Tibial artery (tissue), 4 donors: ENCODE data around the gene MAD1L1.

ENCODE experiments used
- DNase-seq, 2 donors: peaks; one replicate each; pipeline ENCODE4 v3.0.0-alpha.2; 2019
- H3K27ac ChIP-seq, 2 donors: fragments of 200-600 bp; sonication (generic) in 1 of 2; 1 replicate in 1 of 2; 2 replicates in 1 of 2; pipeline ENCODE4 v1.5.1; 2018 to 2019; ENCODE audit warnings: mild to moderate bottlenecking in 1 of 2
- H3K27me3 ChIP-seq, 2 donors: fragments of 200-600 bp; sonication (generic) in 1 of 2; one replicate each; pipeline versions ENCODE4 v1.5.1 to v1.6.0; 2016 to 2019
- H3K36me3 ChIP-seq, 3 donors: fragments of 200-600 bp; sonication (generic) in 2 of 3; one replicate each; pipeline ENCODE4 v1.5.1; 2016 to 2019; ENCODE audit warnings: mild to moderate bottlenecking in 2 of 3
- H3K4me1 ChIP-seq, 4 donors: fragments of 200-600 bp; sonication (generic) in 2 of 4; 1 replicate in 3 of 4; 2 replicates in 1 of 4; pipeline ENCODE4 v1.5.1; 2016 to 2019
- H3K4me3 ChIP-seq, 2 donors: fragments of 200-600 bp; sonication (generic) in 1 of 2; 1 replicate in 1 of 2; 2 replicates in 1 of 2; pipeline ENCODE4 v1.5.1; 2018 to 2019; ENCODE audit warnings: mild to moderate bottlenecking in 2 of 2
- H3K9me3 ChIP-seq, 3 donors: fragments of 200-600 bp; sonication (generic) in 1 of 3; one replicate each; pipeline ENCODE4 v1.5.1; 2016 to 2019
- intact Hi-C: fragments of 100-400 bp; cut with DNase I; formaldehyde crosslinking; loops from one replicate; pipeline ENCODE4 v1.15.0; 2023; ENCODE audit warnings: low total_unique reads
- TF ChIP-seq, protein P1 (sequence below), 2 experiments: fragments of 200-600 bp in 1 of 2; fragments of 450-650 bp in 1 of 2; IDR thresholded peaks; one replicate each; pipeline ENCODE4 v1.5.1; 2017 to 2019; ENCODE audit warnings: antibody characterized with exemption in 2 of 2, mild to moderate bottlenecking in 1 of 2, moderate library complexity in 1 of 2

MAD1L1 gene

DNA sequence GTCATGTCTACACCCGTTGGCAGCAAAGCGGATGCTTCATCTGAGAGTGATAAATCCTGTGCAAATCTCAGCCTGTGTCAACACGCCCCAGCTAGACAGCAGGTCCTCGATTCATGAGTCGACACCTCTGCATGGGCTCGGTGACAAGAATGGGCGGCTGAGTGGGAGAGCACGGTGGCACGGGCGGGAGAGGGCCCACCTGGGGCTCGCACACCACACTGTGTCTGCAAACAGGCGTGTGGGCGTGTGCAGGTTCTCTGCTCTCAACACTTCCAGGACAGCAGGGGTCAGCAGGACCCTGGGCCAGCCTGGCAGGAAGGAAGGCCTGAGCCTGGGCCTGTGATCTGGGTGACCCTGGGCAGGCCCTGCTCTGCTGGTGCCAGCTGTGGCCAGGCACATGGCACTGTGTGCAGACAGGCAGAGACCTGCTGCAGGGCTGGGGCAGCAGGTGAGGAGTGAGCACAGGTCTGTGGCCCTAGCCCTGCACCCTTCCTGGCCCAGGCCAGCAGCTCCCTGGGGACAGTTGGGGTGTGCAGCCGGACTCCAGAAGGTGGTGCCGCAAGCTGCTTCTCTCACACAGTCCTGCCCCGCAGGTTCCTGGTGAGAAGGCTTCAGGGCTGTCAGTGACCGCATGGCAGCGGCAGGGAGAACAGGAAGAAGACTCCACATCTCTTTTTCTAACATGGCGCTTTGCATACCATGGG is 346.2 kb downstream of the MAD1L1 start:
- no peaks in the 10 kb centered on the region for H3K9me3 ChIP-seq
- H3K4me3 ChIP-seq = no peak overlapping the region
- intact Hi-C loops = no loop called here
- no peaks in the 10 kb centered on the region for H3K4me1 ChIP-seq
- H3K27ac ChIP-seq = no peak overlapping the region
- H3K27me3 ChIP-seq = no peaks in the 10 kb centered on the region
- DNase-seq = no peak
- peaks cover 0 to 21% (median 0%) of the 10 kb centered on the region in 3 donors for H3K36me3 ChIP-seq
- TF ChIP-seq, protein P1, sequence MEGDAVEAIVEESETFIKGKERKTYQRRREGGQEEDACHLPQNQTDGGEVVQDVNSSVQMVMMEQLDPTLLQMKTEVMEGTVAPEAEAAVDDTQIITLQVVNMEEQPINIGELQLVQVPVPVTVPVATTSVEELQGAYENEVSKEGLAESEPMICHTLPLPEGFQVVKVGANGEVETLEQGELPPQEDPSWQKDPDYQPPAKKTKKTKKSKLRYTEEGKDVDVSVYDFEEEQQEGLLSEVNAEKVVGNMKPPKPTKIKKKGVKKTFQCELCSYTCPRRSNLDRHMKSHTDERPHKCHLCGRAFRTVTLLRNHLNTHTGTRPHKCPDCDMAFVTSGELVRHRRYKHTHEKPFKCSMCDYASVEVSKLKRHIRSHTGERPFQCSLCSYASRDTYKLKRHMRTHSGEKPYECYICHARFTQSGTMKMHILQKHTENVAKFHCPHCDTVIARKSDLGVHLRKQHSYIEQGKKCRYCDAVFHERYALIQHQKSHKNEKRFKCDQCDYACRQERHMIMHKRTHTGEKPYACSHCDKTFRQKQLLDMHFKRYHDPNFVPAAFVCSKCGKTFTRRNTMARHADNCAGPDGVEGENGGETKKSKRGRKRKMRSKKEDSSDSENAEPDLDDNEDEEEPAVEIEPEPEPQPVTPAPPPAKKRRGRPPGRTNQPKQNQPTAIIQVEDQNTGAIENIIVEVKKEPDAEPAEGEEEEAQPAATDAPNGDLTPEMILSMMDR (IDR thresholded peaks at IDR 0.05) = no peak

DNA sequence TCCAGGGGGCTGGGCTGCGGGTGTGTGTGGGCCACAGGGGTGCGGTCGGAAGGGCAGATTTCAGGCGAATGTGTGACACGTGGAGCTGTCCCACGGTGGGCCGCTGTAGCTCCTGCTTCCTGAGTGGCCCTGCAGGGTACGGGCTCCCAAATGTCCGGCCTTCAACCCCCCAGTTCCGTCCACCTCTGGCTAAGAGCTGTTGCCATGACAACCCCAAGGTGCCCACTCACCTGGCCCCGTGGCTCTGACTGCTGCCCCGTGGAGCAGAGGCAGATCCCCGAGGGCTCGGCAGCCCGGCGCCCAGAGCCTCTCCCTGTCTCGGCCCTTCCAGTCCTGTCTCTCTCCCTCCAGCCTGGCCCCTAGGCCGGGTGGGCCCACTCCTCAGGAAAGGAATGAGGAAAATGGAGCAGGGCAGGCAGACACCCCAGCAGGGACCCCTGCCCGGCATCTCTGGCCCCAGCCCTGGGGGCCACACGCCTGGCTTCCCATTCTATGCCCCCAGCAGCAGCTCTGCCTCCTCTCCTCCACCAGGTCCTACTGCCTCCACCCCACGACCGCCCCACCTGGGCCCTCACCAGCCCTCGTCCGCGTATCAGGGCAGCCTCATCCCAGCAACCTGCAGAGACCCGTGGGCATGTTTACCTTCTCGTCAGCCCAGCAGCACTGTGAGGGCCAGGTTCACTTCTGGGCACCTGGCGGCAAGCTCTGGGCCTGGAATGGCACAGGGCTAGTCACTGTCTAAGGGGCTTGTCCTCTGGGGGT is 347.1 kb downstream of the MAD1L1 start:
- intact Hi-C loops = no loop called here
- TF ChIP-seq, protein P1 (IDR thresholded peaks at IDR 0.05) = no peak
- peaks cover 0 to 21% (median 0%) of the 10 kb centered on the region in 3 donors for H3K36me3 ChIP-seq
- no peaks in the 10 kb centered on the region for H3K9me3 ChIP-seq
- no peak for DNase-seq
- H3K4me1 ChIP-seq = no peaks in the 10 kb centered on the region
- H3K27ac ChIP-seq = no peak overlapping the region
- H3K27me3 ChIP-seq = no peaks in the 10 kb centered on the region
- H3K4me3 ChIP-seq = no peak overlapping the region

DNA sequence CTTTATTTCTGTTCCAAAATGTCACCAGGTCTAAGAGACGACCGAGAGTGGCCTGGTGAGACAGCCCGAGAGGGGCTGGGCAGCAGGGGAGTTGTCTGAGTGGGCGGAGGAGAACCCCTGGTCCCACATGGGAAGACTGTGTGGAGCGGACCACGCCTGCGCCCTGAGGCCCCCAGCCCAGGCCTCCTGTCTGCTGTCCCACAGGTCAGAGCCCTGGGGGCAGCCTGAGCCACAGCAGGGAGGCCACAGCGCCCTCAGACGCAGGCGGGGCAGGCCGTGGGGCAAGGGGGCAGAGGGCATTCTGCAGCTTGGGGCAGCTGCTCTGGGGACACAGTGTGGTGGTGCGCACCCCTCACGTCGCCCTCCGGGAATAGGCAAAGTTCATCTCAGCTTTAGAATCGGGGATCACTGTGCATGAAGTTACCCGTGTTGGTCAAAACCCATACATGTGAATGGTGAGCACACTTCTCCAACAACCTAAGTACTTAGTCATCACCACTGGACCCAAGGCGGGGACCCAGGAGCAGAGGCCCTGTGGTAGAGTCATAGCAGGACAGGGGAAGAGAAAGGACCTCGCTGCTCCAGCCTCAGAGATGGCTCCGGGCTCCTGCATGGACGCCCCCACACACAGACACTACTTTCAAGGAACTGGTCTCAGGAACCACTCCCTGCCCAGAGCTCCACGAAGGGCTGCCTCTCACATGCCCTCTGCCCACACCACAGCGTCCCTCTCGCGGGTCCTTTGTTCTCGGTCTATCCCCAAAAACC is 348.0 kb downstream of the MAD1L1 start:
- no peak overlapping the region for H3K27ac ChIP-seq
- no peaks in the 10 kb centered on the region for H3K27me3 ChIP-seq
- no peaks in the 10 kb centered on the region for H3K9me3 ChIP-seq
- H3K36me3 ChIP-seq = peaks cover 0 to 25% (median 5%) of the 10 kb centered on the region in 3 donors
- H3K4me3 ChIP-seq = no peak overlapping the region
- TF ChIP-seq, protein P1 (IDR thresholded peaks at IDR 0.05) = no peak
- H3K4me1 ChIP-seq = no peaks in the 10 kb centered on the region
- no peak for DNase-seq
- intact Hi-C loops = no loop called here

DNA sequence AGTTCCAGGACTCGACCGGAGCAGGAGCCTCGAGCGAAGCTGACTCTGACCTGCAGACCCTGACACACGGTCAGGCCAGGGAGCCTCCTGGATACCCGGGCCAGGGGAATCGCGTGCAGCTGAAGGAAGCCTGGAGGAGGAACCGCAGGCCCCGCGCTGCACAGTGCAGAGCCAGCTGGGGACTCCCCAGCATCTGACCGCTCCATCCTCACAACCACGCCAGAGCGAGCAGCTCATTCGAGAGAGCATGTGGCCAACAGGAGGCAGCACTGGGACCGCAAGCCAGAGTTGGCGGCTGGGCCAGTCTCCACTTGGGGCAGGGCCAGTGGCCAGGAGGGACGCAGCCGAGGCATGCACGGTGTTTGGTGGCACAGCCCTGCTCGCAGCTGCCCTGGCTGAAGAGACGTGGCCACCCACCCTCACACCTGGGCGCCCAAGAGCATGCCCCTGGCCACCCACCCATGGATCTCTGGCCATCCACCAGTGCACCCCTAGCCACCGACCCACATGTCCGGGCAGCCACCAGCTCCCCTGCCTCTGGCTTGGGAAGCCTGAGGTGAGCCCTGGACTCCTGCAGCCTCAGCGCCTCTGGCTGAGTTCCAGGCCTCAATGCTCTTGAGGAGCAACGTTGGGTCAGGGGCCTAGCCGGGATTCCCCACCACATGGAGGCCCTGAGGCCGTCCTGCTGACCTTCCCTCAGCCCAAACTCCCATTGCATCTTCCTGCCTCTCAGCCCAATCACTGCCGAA is 348.7 kb downstream of the MAD1L1 start:
- H3K36me3 ChIP-seq = peaks cover 0 to 25% (median 5%) of the 10 kb centered on the region in 3 donors

More for the DNA sequence above, 348.7 kb downstream of the MAD1L1 start:
- TF ChIP-seq, protein P1 (IDR thresholded peaks at IDR 0.05) = no peak
- H3K9me3 ChIP-seq = no peaks in the 10 kb centered on the region
- no peak overlapping the region for H3K27ac ChIP-seq
- no peaks in the 10 kb centered on the region for H3K4me1 ChIP-seq
- H3K27me3 ChIP-seq = no peaks in the 10 kb centered on the region
- intact Hi-C loops = no loop called here
- no peak overlapping the region for H3K4me3 ChIP-seq
- no peak for DNase-seq
